H9 (cell line): ENCODE data around the gene MBNL1. TPM values are rescaled to one million over a fixed set of nuclear protein-coding genes. Genes with fewer than 3 reads are reported as not detected.

Source experiments
- DNase-seq: peaks from one replicate; pipeline ENCODE4 v3.0.0-alpha.2; 2017
- H2AFZ ChIP-seq: one replicate; pipeline ENCODE4 v1.6.1; 2013; ENCODE audit warnings: mild to moderate bottlenecking, low read length, control low read depth, moderate library complexity
- H2AK5ac ChIP-seq: 2 replicates; pipeline ENCODE4 v1.6.1; 2013; ENCODE audit warnings: low read length, control low read depth, mixed read lengths; ENCODE audit not compliant: insufficient read length
- H2BK120ac ChIP-seq: one replicate; pipeline ENCODE4 v1.6.1; 2013; ENCODE audit warnings: low read depth, mild to moderate bottlenecking, low read length, control low read depth, inconsistent platforms; ENCODE audit not compliant: poor library complexity, severe bottlenecking
- H2BK12ac ChIP-seq: 2 replicates; pipeline ENCODE4 v1.6.1; 2013; ENCODE audit warnings: low read length, control low read depth, mixed read lengths, low read depth; ENCODE audit not compliant: insufficient read length
- H2BK15ac ChIP-seq: 2 replicates; pipeline ENCODE4 v1.6.1; 2013; ENCODE audit warnings: low read depth, low read length, control low read depth
- H2BK20ac ChIP-seq: one replicate; pipeline ENCODE4 v1.6.1; 2013; ENCODE audit warnings: low read depth, mild to moderate bottlenecking, low read length, control low read depth, inconsistent platforms; ENCODE audit not compliant: poor library complexity, severe bottlenecking
- H2BK5ac ChIP-seq: 2 replicates; pipeline ENCODE4 v1.6.1; 2013; ENCODE audit warnings: low read length, control low read depth, mixed read lengths; ENCODE audit not compliant: insufficient read length
- H3K14ac ChIP-seq: 2 replicates; pipeline ENCODE4 v1.6.1; 2013; ENCODE audit warnings: low read length, control low read depth; ENCODE audit not compliant: insufficient read depth
- H3K18ac ChIP-seq: 2 replicates; pipeline ENCODE4 v1.6.1; 2013; ENCODE audit warnings: low read depth, mild to moderate bottlenecking, mixed read lengths, low read length, control low read depth; ENCODE audit not compliant: insufficient read length
- H3K23ac ChIP-seq: 2 replicates; pipeline ENCODE4 v1.6.1; 2013; ENCODE audit warnings: low read length, control low read depth, mixed read lengths, low read depth; ENCODE audit not compliant: insufficient read length
- H3K23me2 ChIP-seq: 2 replicates; pipeline ENCODE4 v1.6.1; 2013; ENCODE audit warnings: low read depth, mild to moderate bottlenecking, mixed read lengths, low read length, control low read depth; ENCODE audit not compliant: insufficient read length, poor library complexity, severe bottlenecking
- H3K27ac ChIP-seq: 2 replicates; pipeline ENCODE4 v1.5.1; 2013; ENCODE audit warnings: low read length, control low read depth, mixed read lengths, low read depth; ENCODE audit not compliant: insufficient read length
- H3K27me3 ChIP-seq: 2 replicates; pipeline ENCODE4 v1.6.1; 2013; ENCODE audit warnings: low read length, control low read depth, inconsistent platforms; ENCODE audit not compliant: insufficient read depth
- H3K4ac ChIP-seq: 2 replicates; pipeline ENCODE4 v1.6.1; 2013; ENCODE audit warnings: low read depth, mild to moderate bottlenecking, control low read depth, inconsistent platforms, low read length, moderate library complexity
- H3K4me1 ChIP-seq: 2 replicates; pipeline ENCODE4 v1.6.1; 2013; ENCODE audit warnings: low read length, control low read depth, inconsistent platforms; ENCODE audit not compliant: insufficient read depth
- H3K4me2 ChIP-seq: 2 replicates; pipeline ENCODE4 v1.6.1; 2013; ENCODE audit warnings: low read length, control low read depth, mixed read lengths; ENCODE audit not compliant: insufficient read length, insufficient read depth
- H3K56ac ChIP-seq: 2 replicates; pipeline ENCODE4 v1.6.1; 2013; ENCODE audit warnings: low read depth, mild to moderate bottlenecking, mixed read lengths, low read length, control low read depth; ENCODE audit not compliant: insufficient read length
- H3K79me1 ChIP-seq: 2 replicates; pipeline ENCODE4 v1.6.1; 2013; ENCODE audit warnings: low read depth, mild to moderate bottlenecking, moderate library complexity, low read length, control low read depth, inconsistent platforms; ENCODE audit not compliant: insufficient read depth, poor library complexity, severe bottlenecking
- H3K79me2 ChIP-seq: 2 replicates; pipeline ENCODE4 v1.6.1; 2013; ENCODE audit warnings: low read length, control low read depth, inconsistent platforms; ENCODE audit not compliant: insufficient read depth
- H3K9ac ChIP-seq: 2 replicates; pipeline ENCODE4 v1.6.1; 2013; ENCODE audit warnings: low read length, control low read depth, mixed read lengths; ENCODE audit not compliant: insufficient read length; ENCODE audit errors: extremely low read depth
- H3K9me3 ChIP-seq: one replicate; pipeline ENCODE4 v1.6.1; 2013; ENCODE audit warnings: low read depth, low read length, inconsistent platforms; ENCODE audit not compliant: control insufficient read depth
- H3T11ph ChIP-seq: one replicate; pipeline ENCODE4 v1.6.1; 2013; ENCODE audit warnings: mild to moderate bottlenecking, low read length, control low read depth, inconsistent platforms
- H4K20me1 ChIP-seq: one replicate; pipeline ENCODE4 v1.6.1; 2013; ENCODE audit not compliant: control insufficient read depth, insufficient read length, insufficient read depth
- H4K5ac ChIP-seq: 2 replicates; pipeline ENCODE4 v1.6.1; 2013; ENCODE audit warnings: low read depth, mild to moderate bottlenecking, mixed read lengths, low read length, control low read depth; ENCODE audit not compliant: insufficient read length
- H4K8ac ChIP-seq: replicated peaks from 2 replicates; pipeline ENCODE4 v1.6.1; 2013; ENCODE audit warnings: low read length, control low read depth, mixed read lengths, low read depth; ENCODE audit not compliant: insufficient read length
- H4K91ac ChIP-seq: 2 replicates; pipeline ENCODE4 v1.6.1; 2013; ENCODE audit warnings: low read depth, mild to moderate bottlenecking, moderate library complexity, mixed read lengths, low read length, control low read depth; ENCODE audit not compliant: insufficient read length
- H3K27ac Mint-ChIP-seq, 3 experiments: 2 replicates in 2 of 3; 3 replicates in 1 of 3; pipeline ENCODE4 v1.8.0; 2020 to 2021; ENCODE audit warnings: mixed read lengths in 3 of 3, mild to moderate bottlenecking in 1 of 3, moderate library complexity in 1 of 3
- H3K27me3 Mint-ChIP-seq: 2 replicates; pipeline ENCODE4 v1.8.0; 2021; ENCODE audit warnings: low read depth, mild to moderate bottlenecking, moderate library complexity, mixed read lengths
- H3K36me3 Mint-ChIP-seq, 3 experiments: 2 replicates in 2 of 3; 3 replicates in 1 of 3; pipeline ENCODE4 v1.8.0; 2020 to 2021; ENCODE audit warnings: low read depth in 3 of 3, mixed read lengths in 3 of 3; ENCODE audit not compliant: insufficient read depth in 1 of 3
- H3K4me1 Mint-ChIP-seq, 2 experiments: 2 replicates each; pipeline ENCODE4 v1.8.0; 2020; ENCODE audit warnings: mixed read lengths in 2 of 2
- H3K4me3 Mint-ChIP-seq, 2 experiments: 2 replicates in 1 of 2; 3 replicates in 1 of 2; pipeline ENCODE4 v1.8.0; 2020 to 2021; ENCODE audit warnings: mild to moderate bottlenecking in 2 of 2, mixed read lengths in 2 of 2, moderate library complexity in 1 of 2
- H3K9me3 Mint-ChIP-seq, 2 experiments: 2 replicates in 1 of 2; 3 replicates in 1 of 2; pipeline ENCODE4 v1.8.0; 2020; ENCODE audit warnings: mild to moderate bottlenecking in 2 of 2, mixed read lengths in 2 of 2, moderate library complexity in 1 of 2
- WGBS: extraction: QIAGEN DNeasy Blood & Tissue Kit; methylation state at CpG from one replicate; pipeline ENCODE4 v1.1.7; 2013; ENCODE audit warnings: missing lambda C conversion rate, low lambda C conversion rate, mixed read lengths; ENCODE audit not compliant: insufficient read length; ENCODE audit errors: extremely low coverage; 5-methylcytosine and 5-hydroxymethylcytosine counted together
- total RNA-seq: library from RNA; stranded (reverse); gene quantifications from 2 replicates; pipeline ENCODE4 v1.2.1, GENCODE V29; 2021
- TF ChIP-seq, protein P1 (sequence below): fragments of 200-600 bp; sonication (generic); conservative IDR thresholded peaks from 3 replicates; pipeline ENCODE4 v1.8.0; 2021; ENCODE audit warnings: antibody characterized with exemption, mild to moderate bottlenecking

MBNL1 gene
- total RNA-seq, 1 experiment from 2014 or later = 14.9 TPM

GRCh38 chr3:152497890-152498289 is 229.2 kb downstream of the MBNL1 start:
- Histone ChIP-seq H3K9me3 (no peaks in the 10 kb centered on the region), H2AFZ (no peak overlapping the region), H2BK120ac (no peak overlapping the region), H3K4me2 (no peak overlapping the region), H3K18ac (no peak overlapping the region), H4K20me1 (no peaks in the 10 kb centered on the region), H3K14ac (no peak overlapping the region), H3K79me1 (no peaks in the 10 kb centered on the region), H3K27ac (no peak overlapping the region), H2AK5ac (no peak overlapping the region), H2BK15ac (no peak overlapping the region), H2BK12ac (no peak overlapping the region), H3K9ac (no peak overlapping the region), H3K23me2 (no peaks in the 10 kb centered on the region), H3K79me2 (no peaks in the 10 kb centered on the region), H2BK20ac (no peak overlapping the region), H3K27me3 (no peaks in the 10 kb centered on the region), H3K4ac (no peak overlapping the region), H3T11ph (no peak overlapping the region), H3K23ac (no peak overlapping the region), H4K5ac (no peak overlapping the region), H4K8ac (no peak overlapping the region), H2BK5ac (no peak overlapping the region), H3K56ac (no peak overlapping the region), H3K4me1 (no peaks in the 10 kb centered on the region), H4K91ac (no peak overlapping the region)
- Mint-ChIP-seq H3K27me3 (no peaks in the 10 kb centered on the region), H3K4me1 (peaks cover 16 to 19% of the 10 kb centered on the region in 2 experiments), H3K36me3 (peaks cover 0 to 3% (median 2%) of the 10 kb centered on the region in 3 experiments; a peak in 2 of 7 replicates), H3K4me3 (no peak overlapping the region), H3K9me3 (peaks cover 0 to 3% of the 10 kb centered on the region in 2 experiments; a peak in 1 of 5 replicates), H3K27ac (no peak overlapping the region)
- TF ChIP-seq, protein P1, sequence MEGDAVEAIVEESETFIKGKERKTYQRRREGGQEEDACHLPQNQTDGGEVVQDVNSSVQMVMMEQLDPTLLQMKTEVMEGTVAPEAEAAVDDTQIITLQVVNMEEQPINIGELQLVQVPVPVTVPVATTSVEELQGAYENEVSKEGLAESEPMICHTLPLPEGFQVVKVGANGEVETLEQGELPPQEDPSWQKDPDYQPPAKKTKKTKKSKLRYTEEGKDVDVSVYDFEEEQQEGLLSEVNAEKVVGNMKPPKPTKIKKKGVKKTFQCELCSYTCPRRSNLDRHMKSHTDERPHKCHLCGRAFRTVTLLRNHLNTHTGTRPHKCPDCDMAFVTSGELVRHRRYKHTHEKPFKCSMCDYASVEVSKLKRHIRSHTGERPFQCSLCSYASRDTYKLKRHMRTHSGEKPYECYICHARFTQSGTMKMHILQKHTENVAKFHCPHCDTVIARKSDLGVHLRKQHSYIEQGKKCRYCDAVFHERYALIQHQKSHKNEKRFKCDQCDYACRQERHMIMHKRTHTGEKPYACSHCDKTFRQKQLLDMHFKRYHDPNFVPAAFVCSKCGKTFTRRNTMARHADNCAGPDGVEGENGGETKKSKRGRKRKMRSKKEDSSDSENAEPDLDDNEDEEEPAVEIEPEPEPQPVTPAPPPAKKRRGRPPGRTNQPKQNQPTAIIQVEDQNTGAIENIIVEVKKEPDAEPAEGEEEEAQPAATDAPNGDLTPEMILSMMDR = no peak
- WGBS = no CpG with 5 or more reads among the region's 1 CpG
- no peak for DNase-seq
